ENCODE measurements around the gene RFTN2.

The RFTN2 gene

GRCh38 chr2:197543206-197543605, 132.2 kb downstream of the RFTN2 start:
- DNase-seq (ENCODE audit: low read depth), result no peak

- DNase-seq (ENCODE audit: low read depth), result no peak
Observed at GRCh38 chr2:197539734-197540133, 135.7 kb downstream of the RFTN2 start.

GRCh38 chr2:197538412-197538811, 137.0 kb downstream of the RFTN2 start:
- no peak for DNase-seq (ENCODE audit: low read depth)
